H9 (cell line): Measurements from ENCODE around the gene OR5D16. TPM values are rescaled to one million over a fixed set of nuclear protein-coding genes. Genes with fewer than 3 reads are reported as not detected.
"Not testable (repeated sequence)": the region's sequence is repeated elsewhere in the genome, so short reads cannot be mapped to it uniquely, and the experiment has no call there.

Experiments
- DNase-seq: peaks from one replicate; pipeline ENCODE4 v3.0.0-alpha.2; 2017
- H2AFZ ChIP-seq: one replicate; pipeline ENCODE4 v1.6.1; 2013; ENCODE audit warnings: mild to moderate bottlenecking, low read length, control low read depth, moderate library complexity
- H2AK5ac ChIP-seq: 2 replicates; pipeline ENCODE4 v1.6.1; 2013; ENCODE audit warnings: low read length, control low read depth, mixed read lengths; ENCODE audit not compliant: insufficient read length
- H2BK120ac ChIP-seq: one replicate; pipeline ENCODE4 v1.6.1; 2013; ENCODE audit warnings: low read depth, mild to moderate bottlenecking, low read length, control low read depth, inconsistent platforms; ENCODE audit not compliant: poor library complexity, severe bottlenecking
- H2BK12ac ChIP-seq: 2 replicates; pipeline ENCODE4 v1.6.1; 2013; ENCODE audit warnings: low read length, control low read depth, mixed read lengths, low read depth; ENCODE audit not compliant: insufficient read length
- H2BK15ac ChIP-seq: 2 replicates; pipeline ENCODE4 v1.6.1; 2013; ENCODE audit warnings: low read depth, low read length, control low read depth
- H2BK20ac ChIP-seq: one replicate; pipeline ENCODE4 v1.6.1; 2013; ENCODE audit warnings: low read depth, mild to moderate bottlenecking, low read length, control low read depth, inconsistent platforms; ENCODE audit not compliant: poor library complexity, severe bottlenecking
- H2BK5ac ChIP-seq: 2 replicates; pipeline ENCODE4 v1.6.1; 2013; ENCODE audit warnings: low read length, control low read depth, mixed read lengths; ENCODE audit not compliant: insufficient read length
- H3K14ac ChIP-seq: 2 replicates; pipeline ENCODE4 v1.6.1; 2013; ENCODE audit warnings: low read length, control low read depth; ENCODE audit not compliant: insufficient read depth
- H3K18ac ChIP-seq: 2 replicates; pipeline ENCODE4 v1.6.1; 2013; ENCODE audit warnings: low read depth, mild to moderate bottlenecking, mixed read lengths, low read length, control low read depth; ENCODE audit not compliant: insufficient read length
- H3K23ac ChIP-seq: 2 replicates; pipeline ENCODE4 v1.6.1; 2013; ENCODE audit warnings: low read length, control low read depth, mixed read lengths, low read depth; ENCODE audit not compliant: insufficient read length
- H3K23me2 ChIP-seq: 2 replicates; pipeline ENCODE4 v1.6.1; 2013; ENCODE audit warnings: low read depth, mild to moderate bottlenecking, mixed read lengths, low read length, control low read depth; ENCODE audit not compliant: insufficient read length, poor library complexity, severe bottlenecking
- H3K27ac ChIP-seq: 2 replicates; pipeline ENCODE4 v1.5.1; 2013; ENCODE audit warnings: low read length, control low read depth, mixed read lengths, low read depth; ENCODE audit not compliant: insufficient read length
- H3K27me3 ChIP-seq: 2 replicates; pipeline ENCODE4 v1.6.1; 2013; ENCODE audit warnings: low read length, control low read depth, inconsistent platforms; ENCODE audit not compliant: insufficient read depth
- H3K4ac ChIP-seq: 2 replicates; pipeline ENCODE4 v1.6.1; 2013; ENCODE audit warnings: low read depth, mild to moderate bottlenecking, control low read depth, inconsistent platforms, low read length, moderate library complexity
- H3K4me1 ChIP-seq: 2 replicates; pipeline ENCODE4 v1.6.1; 2013; ENCODE audit warnings: low read length, control low read depth, inconsistent platforms; ENCODE audit not compliant: insufficient read depth
- H3K4me2 ChIP-seq: 2 replicates; pipeline ENCODE4 v1.6.1; 2013; ENCODE audit warnings: low read length, control low read depth, mixed read lengths; ENCODE audit not compliant: insufficient read length, insufficient read depth
- H3K56ac ChIP-seq: 2 replicates; pipeline ENCODE4 v1.6.1; 2013; ENCODE audit warnings: low read depth, mild to moderate bottlenecking, mixed read lengths, low read length, control low read depth; ENCODE audit not compliant: insufficient read length
- H3K79me1 ChIP-seq: 2 replicates; pipeline ENCODE4 v1.6.1; 2013; ENCODE audit warnings: low read depth, mild to moderate bottlenecking, moderate library complexity, low read length, control low read depth, inconsistent platforms; ENCODE audit not compliant: insufficient read depth, poor library complexity, severe bottlenecking
- H3K79me2 ChIP-seq: 2 replicates; pipeline ENCODE4 v1.6.1; 2013; ENCODE audit warnings: low read length, control low read depth, inconsistent platforms; ENCODE audit not compliant: insufficient read depth
- H3K9ac ChIP-seq: 2 replicates; pipeline ENCODE4 v1.6.1; 2013; ENCODE audit warnings: low read length, control low read depth, mixed read lengths; ENCODE audit not compliant: insufficient read length; ENCODE audit errors: extremely low read depth
- H3K9me3 ChIP-seq: one replicate; pipeline ENCODE4 v1.6.1; 2013; ENCODE audit warnings: low read depth, low read length, inconsistent platforms; ENCODE audit not compliant: control insufficient read depth
- H3T11ph ChIP-seq: one replicate; pipeline ENCODE4 v1.6.1; 2013; ENCODE audit warnings: mild to moderate bottlenecking, low read length, control low read depth, inconsistent platforms
- H4K20me1 ChIP-seq: one replicate; pipeline ENCODE4 v1.6.1; 2013; ENCODE audit not compliant: control insufficient read depth, insufficient read length, insufficient read depth
- H4K5ac ChIP-seq: 2 replicates; pipeline ENCODE4 v1.6.1; 2013; ENCODE audit warnings: low read depth, mild to moderate bottlenecking, mixed read lengths, low read length, control low read depth; ENCODE audit not compliant: insufficient read length
- H4K8ac ChIP-seq: replicated peaks from 2 replicates; pipeline ENCODE4 v1.6.1; 2013; ENCODE audit warnings: low read length, control low read depth, mixed read lengths, low read depth; ENCODE audit not compliant: insufficient read length
- H4K91ac ChIP-seq: 2 replicates; pipeline ENCODE4 v1.6.1; 2013; ENCODE audit warnings: low read depth, mild to moderate bottlenecking, moderate library complexity, mixed read lengths, low read length, control low read depth; ENCODE audit not compliant: insufficient read length
- H3K27ac Mint-ChIP-seq, 3 experiments: 2 replicates in 2 of 3; 3 replicates in 1 of 3; pipeline ENCODE4 v1.8.0; 2020 to 2021; ENCODE audit warnings: mixed read lengths in 3 of 3, mild to moderate bottlenecking in 1 of 3, moderate library complexity in 1 of 3
- H3K27me3 Mint-ChIP-seq: 2 replicates; pipeline ENCODE4 v1.8.0; 2021; ENCODE audit warnings: low read depth, mild to moderate bottlenecking, moderate library complexity, mixed read lengths
- H3K36me3 Mint-ChIP-seq, 3 experiments: 2 replicates in 2 of 3; 3 replicates in 1 of 3; pipeline ENCODE4 v1.8.0; 2020 to 2021; ENCODE audit warnings: low read depth in 3 of 3, mixed read lengths in 3 of 3; ENCODE audit not compliant: insufficient read depth in 1 of 3
- H3K4me1 Mint-ChIP-seq, 2 experiments: 2 replicates each; pipeline ENCODE4 v1.8.0; 2020; ENCODE audit warnings: mixed read lengths in 2 of 2
- H3K4me3 Mint-ChIP-seq, 2 experiments: 2 replicates in 1 of 2; 3 replicates in 1 of 2; pipeline ENCODE4 v1.8.0; 2020 to 2021; ENCODE audit warnings: mild to moderate bottlenecking in 2 of 2, mixed read lengths in 2 of 2, moderate library complexity in 1 of 2
- H3K9me3 Mint-ChIP-seq, 2 experiments: 2 replicates in 1 of 2; 3 replicates in 1 of 2; pipeline ENCODE4 v1.8.0; 2020; ENCODE audit warnings: mild to moderate bottlenecking in 2 of 2, mixed read lengths in 2 of 2, moderate library complexity in 1 of 2
- CTCF ChIP-seq: fragments of 200-600 bp; sonication (generic); conservative IDR thresholded peaks from 3 replicates; pipeline ENCODE4 v1.8.0; 2021; ENCODE audit warnings: antibody characterized with exemption, mild to moderate bottlenecking
- WGBS: extraction: QIAGEN DNeasy Blood & Tissue Kit; methylation state at CpG from one replicate; pipeline ENCODE4 v1.1.7; 2013; ENCODE audit warnings: missing lambda C conversion rate, low lambda C conversion rate, mixed read lengths; ENCODE audit not compliant: insufficient read length; ENCODE audit errors: extremely low coverage; 5-methylcytosine and 5-hydroxymethylcytosine counted together
- total RNA-seq: library from RNA; stranded (reverse); gene quantifications from 2 replicates; pipeline ENCODE4 v1.2.1, GENCODE V29; 2021

The OR5D16 gene
- total RNA-seq, 1 experiment from 2014 or later = not detected

- no peak overlapping the region for H3K27ac Mint-ChIP-seq
Measured at GRCh38 chr11:55854704-55855103, 16.2 kb downstream of the OR5D16 start.

GRCh38 chr11:55867354-55867753 lies 28.8 kb downstream of the OR5D16 start:
- H3K4ac ChIP-seq, H4K91ac ChIP-seq, H3K27ac Mint-ChIP-seq, H3K56ac ChIP-seq, H2AFZ ChIP-seq, H2BK5ac ChIP-seq, H2BK15ac ChIP-seq, H4K5ac ChIP-seq, H3K79me2 ChIP-seq, H3K4me2 ChIP-seq, H3K18ac ChIP-seq, H3K27ac ChIP-seq, H3K79me1 ChIP-seq, H3K4me1 Mint-ChIP-seq, H3K14ac ChIP-seq, H2AK5ac ChIP-seq, H3K4me1 ChIP-seq, H3K9ac ChIP-seq, H4K20me1 ChIP-seq, H3K23ac ChIP-seq, H2BK12ac ChIP-seq, H3K27me3 ChIP-seq, H3K27me3 Mint-ChIP-seq, H3T11ph ChIP-seq, H3K23me2 ChIP-seq, DNase-seq, H3K4me3 Mint-ChIP-seq, H4K8ac ChIP-seq, H2BK20ac ChIP-seq, H2BK120ac ChIP-seq: not testable (repeated sequence)
- no CpG with 5 or more reads among the region's 4 CpGs for WGBS
- peaks cover 86% of the 10 kb centered on the region in 2 experiments for H3K9me3 Mint-ChIP-seq
- peaks cover 39% of the 10 kb centered on the region for H3K9me3 ChIP-seq
- H3K36me3 Mint-ChIP-seq = peaks cover 0 to 25% (median 4%) of the 10 kb centered on the region in 3 experiments; a peak in 4 of 7 replicates

More at GRCh38 chr11:55854704-55855103, 16.2 kb downstream of the OR5D16 start:
- Histone ChIP-seq H2BK120ac (no peak overlapping the region), H3K4me1 (no peaks in the 10 kb centered on the region), H2BK12ac (no peak overlapping the region), H3K14ac (no peak overlapping the region), H3K27me3 (no peaks in the 10 kb centered on the region), H3K23ac (no peak overlapping the region), H4K91ac (no peak overlapping the region), H4K8ac (no peak overlapping the region), H3T11ph (no peak overlapping the region), H3K56ac (no peak overlapping the region), H2BK5ac (no peak overlapping the region), H3K18ac (no peak overlapping the region), H3K9ac (no peak overlapping the region), H3K9me3 (peaks cover 62% of the 10 kb centered on the region), H3K4me2 (no peak overlapping the region), H2AK5ac (no peak overlapping the region), H3K27ac (no peak overlapping the region), H4K5ac (no peak overlapping the region), H3K79me1 (no peaks in the 10 kb centered on the region), H3K79me2 (no peaks in the 10 kb centered on the region), H2BK20ac (no peak overlapping the region), H3K23me2 (no peaks in the 10 kb centered on the region), H2BK15ac (no peak overlapping the region), H4K20me1 (no peaks in the 10 kb centered on the region), H2AFZ (no peak overlapping the region), H3K4ac (no peak overlapping the region)
- peaks cover 0 to 12% (median 4%) of the 10 kb centered on the region in 3 experiments; a peak in 3 of 7 replicates for H3K36me3 Mint-ChIP-seq
- no peaks in the 10 kb centered on the region for H3K4me1 Mint-ChIP-seq
- no peak overlapping the region for H3K4me3 Mint-ChIP-seq
- TF ChIP-seq CTCF = no peak
- no peak for DNase-seq
- WGBS = no CpG with 5 or more reads among the region's 1 CpG
- H3K9me3 Mint-ChIP-seq = peaks cover 78 to 90% of the 10 kb centered on the region in 2 experiments
- no peaks in the 10 kb centered on the region for H3K27me3 Mint-ChIP-seq
